Naive thymus-derived CD4-positive, alpha-beta T cell (primary cell): ENCODE results near the gene FCER1G. TPM values are rescaled to one million over a fixed set of nuclear protein-coding genes. Genes with fewer than 3 reads are reported as not detected.
A peak's percentile ranks its signal among the peaks of the same experiment; 100 is the strongest.

Source experiments
- ATAC-seq: fragments of 150-1000 bp; cut with Tn5 transposase; 2 replicates; pipeline ENCODE4 v1.10.0; 2021; ENCODE audit warnings: mild to moderate bottlenecking, moderate library complexity
- CTCF ChIA-PET: fragments of 350-600 bp; sonication (Branson Sonifier 250); formaldehyde crosslinking; loops from one replicate; lab custom pipeline; 2021; ENCODE audit warnings: antibody characterized with exemption; lab: Charles Lee
- POLR2A ChIA-PET: fragments of 350-600 bp; sonication (Branson Sonifier 250); formaldehyde crosslinking; loops from one replicate; lab custom pipeline; 2021; ENCODE audit warnings: antibody characterized with exemption, inconsistent platforms; lab: Charles Lee
- DNase-seq, 9 donors: peaks; one replicate each; pipeline versions ENCODE4 v3.0.0 to v3.0.0-alpha.2; 2020 to 2022; ENCODE audit warnings: mixed read lengths in 1 of 9
- H3K27ac ChIP-seq: one replicate; pipeline ENCODE4 v1.7.0; 2013; ENCODE audit warnings: mild to moderate bottlenecking, low read depth, low read length, moderate library complexity
- H3K27me3 ChIP-seq, 2 donors: one replicate each; pipeline ENCODE4 v1.7.0; 2013; ENCODE audit warnings: low read length in 2 of 2, mild to moderate bottlenecking in 2 of 2, moderate library complexity in 2 of 2; ENCODE audit not compliant: control insufficient read depth in 2 of 2, insufficient read depth in 2 of 2
- H3K36me3 ChIP-seq, 3 experiments: 1 replicate in 2 of 3; 2 replicates in 1 of 3; pipeline ENCODE4 v1.7.0; 2013; ENCODE audit warnings: low read length in 3 of 3, mild to moderate bottlenecking in 3 of 3, moderate library complexity in 1 of 3; ENCODE audit not compliant: insufficient read depth in 3 of 3, control insufficient read depth in 2 of 3
- H3K4me1 ChIP-seq, 2 donors: one replicate each; pipeline ENCODE4 v1.7.0; 2013; ENCODE audit warnings: low read length in 2 of 2, mild to moderate bottlenecking in 2 of 2, moderate library complexity in 1 of 2; ENCODE audit not compliant: control insufficient read depth in 2 of 2, insufficient read depth in 2 of 2
- H3K4me3 ChIP-seq: 2 replicates; pipeline ENCODE4 v1.7.0; 2013; ENCODE audit warnings: mild to moderate bottlenecking, low read length
- H3K9me3 ChIP-seq, 3 experiments: 1 replicate in 2 of 3; 2 replicates in 1 of 3; pipeline ENCODE4 v1.7.0; 2013; ENCODE audit warnings: low read length in 3 of 3; ENCODE audit not compliant: control insufficient read depth in 2 of 3
- H3K27ac Mint-ChIP-seq, 9 donors: one replicate each; pipeline ENCODE4 v1.8.0; 2020 to 2022; ENCODE audit warnings: mixed read lengths in 9 of 9, mild to moderate bottlenecking in 8 of 9, moderate library complexity in 5 of 9, inconsistent platforms in 2 of 9
- H3K27me3 Mint-ChIP-seq, 5 donors: one replicate each; pipeline ENCODE4 v1.8.0; 2021 to 2022; ENCODE audit warnings: mixed read lengths in 5 of 5, mild to moderate bottlenecking in 1 of 5
- H3K36me3 Mint-ChIP-seq, 5 donors: one replicate each; pipeline ENCODE4 v1.8.0; 2020 to 2022; ENCODE audit warnings: mixed read lengths in 5 of 5, mild to moderate bottlenecking in 3 of 5, inconsistent platforms in 1 of 5
- H3K4me1 Mint-ChIP-seq, 7 donors: one replicate each; pipeline ENCODE4 v1.8.0; 2020 to 2022; ENCODE audit warnings: mixed read lengths in 7 of 7, mild to moderate bottlenecking in 3 of 7, inconsistent platforms in 1 of 7
- H3K4me3 Mint-ChIP-seq, 10 donors: one replicate each; pipeline ENCODE4 v1.8.0; 2020 to 2022; ENCODE audit warnings: mild to moderate bottlenecking in 10 of 10, mixed read lengths in 10 of 10, moderate library complexity in 6 of 10, inconsistent platforms in 2 of 10
- H3K9me3 Mint-ChIP-seq, 11 donors: one replicate each; pipeline ENCODE4 v1.8.0; 2020 to 2022; ENCODE audit warnings: mixed read lengths in 11 of 11, mild to moderate bottlenecking in 4 of 11, inconsistent platforms in 1 of 11, moderate library complexity in 1 of 11
- intact Hi-C, 2 donors: fragments of 100-400 bp; cut with micrococcal nuclease; formaldehyde crosslinking; loops; one replicate each; pipeline ENCODE4 v1.15.1; 2023
- polyA plus RNA-seq, 2 donors: library from polyadenylated mRNA; unstranded; fragments of 300-500 nt; fragmentation: Illumina TruSeq; gene quantifications; one replicate each; pipeline ENCODE4 v1.2.3, GENCODE V29; 2021
- total RNA-seq, 6 experiments: library from RNA in 5 of 6; stranded (reverse) in 5 of 6; gene quantifications; 1 replicate in 5 of 6; 2 replicates in 1 of 6; pipeline ENCODE4 v1.2.3 and lab custom pipeline; 2021 to 2026

The FCER1G gene
- total and polyA plus RNA-seq, 7 experiments from 2014 or later, result 2.6 to 171 (median 13.9) TPM

- POLR2A ChIA-PET, result no interaction called here
- Mint-ChIP-seq H3K27me3 (no peaks in the 10 kb centered on the region), H3K27ac (peak overlapping the region in 2 of 9 donors; percentile 19 to 26), H3K4me1 (peaks cover 0 to 6% (median 5%) of the 10 kb centered on the region in 7 donors), H3K36me3 (peaks cover 0 to 7% (median 3%) of the 10 kb centered on the region in 5 donors), H3K9me3 (no peaks in the 10 kb centered on the region), H3K4me3 (no peak overlapping the region)
- H3K9me3 ChIP-seq, result no peaks in the 10 kb centered on the region
- ATAC-seq (no peak), DNase-seq (no peak)
- peaks cover 0 to 26% (median 0%) of the 10 kb centered on the region in 3 experiments for H3K36me3 ChIP-seq
- H3K4me1 ChIP-seq, result no peaks in the 10 kb centered on the region
- no peak overlapping the region for H3K27ac ChIP-seq
- no peak overlapping the region for H3K4me3 ChIP-seq
- H3K27me3 ChIP-seq, result no peaks in the 10 kb centered on the region
- intact Hi-C loops, result no loop called here
- CTCF ChIA-PET, result interaction anchor here (8.2 kb wide), 1 partner anchor 151 kb away, joined by 91 read pairs; no protein-coding TSS in a partner anchor
These were observed 18.0 kb downstream of the FCER1G start for GRCh38 chr1:161233102-161233501.

- POLR2A ChIA-PET, result interaction anchor here (0.6 kb wide), 1 partner anchor 107 kb away, joined by 6 read pairs; no protein-coding TSS in a partner anchor
- H3K36me3 ChIP-seq, result no peaks in the 10 kb centered on the region
- ATAC-seq, result peak; percentile 4
- CTCF ChIA-PET, result interaction anchor here (2.2 kb wide), 1 partner anchor 10 kb away, joined by 10 read pairs; the partner anchor contains the start of gene TOMM40L
- H3K4me1 Mint-ChIP-seq, result peaks cover 0 to 1% (median 0%) of the 10 kb centered on the region in 7 donors
- no peak overlapping the region for H3K27ac Mint-ChIP-seq
- H3K4me3 ChIP-seq, result no peak overlapping the region
- H3K36me3 Mint-ChIP-seq, result no peaks in the 10 kb centered on the region
- no peak overlapping the region for H3K27ac ChIP-seq
- intact Hi-C loops, result no loop called here
- no peak for DNase-seq
- H3K4me3 Mint-ChIP-seq, result no peak overlapping the region
- H3K4me1 ChIP-seq, result no peaks in the 10 kb centered on the region
- H3K27me3 Mint-ChIP-seq, result peaks cover 0 to 9% (median 0%) of the 10 kb centered on the region in 5 donors
- no peaks in the 10 kb centered on the region for H3K9me3 ChIP-seq
- H3K9me3 Mint-ChIP-seq, result no peaks in the 10 kb centered on the region
- H3K27me3 ChIP-seq, result no peaks in the 10 kb centered on the region
These were observed 21.1 kb downstream of the FCER1G start for GRCh38 chr1:161235957-161236775.

GRCh38 chr1:161238039-161238473, 23.0 kb downstream of the FCER1G start, which contains the start of gene NR1I3:
TSS of gene NR1I3 (minus strand) at chr1:161238203. CDS start at chr1:161236565, 1,638 bp downstream.
- ChIA-PET CTCF (interaction anchor here (0.6 kb wide), 1 partner anchor 7 kb away, joined by 4 read pairs; no protein-coding TSS in a partner anchor), POLR2A (interaction anchor here (0.6 to 0.7 kb wide), 2 partner anchors 62 to 67 kb away, joined by 4 read pairs; no protein-coding TSS in a partner anchor)
- H3K27ac Mint-ChIP-seq, result no peak within 1 kb of the TSS
- H3K27me3 Mint-ChIP-seq, result peaks cover 0 to 12% (median 8%) of the 10 kb centered on the region in 5 donors
- H3K9me3 Mint-ChIP-seq, result no peaks in the 10 kb centered on the region
- H3K4me1 ChIP-seq, result no peaks in the 10 kb centered on the region
- no peak within 1 kb of the TSS for H3K27ac ChIP-seq
- no peaks in the 10 kb centered on the region for H3K9me3 ChIP-seq
- intact Hi-C loops, result no loop called here
- no peak for ATAC-seq
- no peak within 1 kb of the TSS for H3K4me3 ChIP-seq
- H3K36me3 ChIP-seq, result no peaks in the 10 kb centered on the region
- H3K4me3 Mint-ChIP-seq, result no peak within 1 kb of the TSS
- H3K4me1 Mint-ChIP-seq, result peaks cover 0 to 2% (median 0%) of the 10 kb centered on the region in 7 donors
- H3K36me3 Mint-ChIP-seq, result no peaks in the 10 kb centered on the region
- no peaks in the 10 kb centered on the region for H3K27me3 ChIP-seq
- DNase-seq, result no peak

GRCh38 chr1:161241682-161242081, 26.6 kb downstream of the FCER1G start:
- intact Hi-C loops, result no loop called here
- Histone ChIP-seq H3K9me3 (no peaks in the 10 kb centered on the region), H3K27me3 (no peaks in the 10 kb centered on the region), H3K27ac (no peak overlapping the region), H3K4me1 (no peaks in the 10 kb centered on the region), H3K36me3 (no peaks in the 10 kb centered on the region), H3K4me3 (no peak overlapping the region)
- no peak for ATAC-seq
- CTCF ChIA-PET, result no interaction called here
- H3K27ac Mint-ChIP-seq, result no peak overlapping the region
- H3K4me3 Mint-ChIP-seq, result no peak overlapping the region
- no peak for DNase-seq
- H3K36me3 Mint-ChIP-seq, result peaks cover 0 to 5% (median 0%) of the 10 kb centered on the region in 5 donors
- POLR2A ChIA-PET, result no interaction called here
- peaks cover 0 to 14% (median 9%) of the 10 kb centered on the region in 5 donors for H3K27me3 Mint-ChIP-seq
- peaks cover 0 to 1% (median 0%) of the 10 kb centered on the region in 7 donors for H3K4me1 Mint-ChIP-seq
- peaks cover 0 to 1% (median 0%) of the 10 kb centered on the region in 11 donors for H3K9me3 Mint-ChIP-seq

- peaks cover 0 to 14% (median 9%) of the 10 kb centered on the region in 5 donors for H3K27me3 Mint-ChIP-seq
- Histone ChIP-seq H3K4me1 (no peaks in the 10 kb centered on the region), H3K36me3 (no peaks in the 10 kb centered on the region), H3K27ac (no peak overlapping the region), H3K4me3 (no peak overlapping the region), H3K9me3 (no peaks in the 10 kb centered on the region), H3K27me3 (no peaks in the 10 kb centered on the region)
- H3K4me3 Mint-ChIP-seq, result no peak overlapping the region
- DNase-seq (no peak), ATAC-seq (peak; percentile 31)
- intact Hi-C loops, result no loop called here
- H3K9me3 Mint-ChIP-seq, result peaks cover 0 to 1% (median 0%) of the 10 kb centered on the region in 11 donors
- POLR2A ChIA-PET, result no interaction called here
- H3K36me3 Mint-ChIP-seq, result peaks cover 0 to 5% (median 0%) of the 10 kb centered on the region in 5 donors
- H3K4me1 Mint-ChIP-seq, result peaks cover 0 to 1% (median 0%) of the 10 kb centered on the region in 7 donors
- H3K27ac Mint-ChIP-seq, result no peak overlapping the region
- CTCF ChIA-PET, result no interaction called here
These were observed 27.2 kb downstream of the FCER1G start for GRCh38 chr1:161242313-161242712.

GRCh38 chr1:161244888-161245287, 29.8 kb downstream of the FCER1G start:
- H3K36me3 Mint-ChIP-seq, result peaks cover 0 to 5% (median 0%) of the 10 kb centered on the region in 5 donors
- no peaks in the 10 kb centered on the region for H3K9me3 ChIP-seq
- peaks cover 0 to 14% (median 8%) of the 10 kb centered on the region in 5 donors for H3K27me3 Mint-ChIP-seq
- peaks cover 0 to 1% (median 0%) of the 10 kb centered on the region in 7 donors for H3K4me1 Mint-ChIP-seq
- no peaks in the 10 kb centered on the region for H3K36me3 ChIP-seq
- no peaks in the 10 kb centered on the region for H3K4me1 ChIP-seq
- ATAC-seq, result no peak
- no peak overlapping the region for H3K27ac Mint-ChIP-seq
- no peak overlapping the region for H3K27ac ChIP-seq
- H3K4me3 Mint-ChIP-seq, result no peak overlapping the region
- DNase-seq, result no peak
- H3K4me3 ChIP-seq, result no peak overlapping the region
- intact Hi-C loops, result no loop called here
- ChIA-PET POLR2A (no interaction called here), CTCF (interaction anchor here (0.6 kb wide), 1 partner anchor 46 kb away, joined by 3 read pairs; no protein-coding TSS in a partner anchor)
- peaks cover 0 to 3% (median 0%) of the 10 kb centered on the region in 11 donors for H3K9me3 Mint-ChIP-seq
- H3K27me3 ChIP-seq, result no peaks in the 10 kb centered on the region
